Fibroblast of pulmonary artery (primary cell): Measurements from ENCODE around the gene SLC1A3.

Experiments used
- DNase-seq: peaks from one replicate; pipeline ENCODE4 v3.0.0-alpha.2; 2010; ENCODE audit warnings: low read depth
- H3K4me3 ChIP-seq: replicated peaks from 2 replicates; pipeline ENCODE4 v1.5.1; 2011; ENCODE audit warnings: low read depth, mild to moderate bottlenecking, control low read depth, low read length, moderate library complexity
- CTCF ChIP-seq: IDR thresholded peaks from 2 replicates; pipeline ENCODE4 v1.5.1; 2011; ENCODE audit warnings: mild to moderate bottlenecking, control low read depth, low read length, inconsistent platforms; ENCODE audit errors: missing control alignments

SLC1A3 gene

GRCh38 chr5:36606428-36607113 lies at the start of gene SLC1A3:
Gene SLC1A3 (plus strand): TSS chr5:36606606. CDS start chr5:36608424, 1,818 bp downstream.
- peak; percentile 78 for DNase-seq
- TF ChIP-seq CTCF: no peak
- H3K4me3 ChIP-seq: peak within 1 kb of the TSS; percentile 69

- H3K4me3 ChIP-seq: no peak overlapping the region
- TF ChIP-seq CTCF: no peak
- DNase-seq: no peak
Measured at GRCh38 chr5:36558641-36559040, 47.8 kb upstream of the SLC1A3 start.

- TF ChIP-seq CTCF: no peak
- no peak overlapping the region for H3K4me3 ChIP-seq
- no peak for DNase-seq
Measured at GRCh38 chr5:36561601-36562000, 44.8 kb upstream of the SLC1A3 start.

- no peak for TF ChIP-seq CTCF
- peak; percentile 72 for DNase-seq
- H3K4me3 ChIP-seq: no peak overlapping the region
Measured at GRCh38 chr5:36569491-36569890, 36.9 kb upstream of the SLC1A3 start.

- no peak for TF ChIP-seq CTCF
- no peak overlapping the region for H3K4me3 ChIP-seq
- DNase-seq: peak; percentile 86
Measured at GRCh38 chr5:36570301-36571095, 35.9 kb upstream of the SLC1A3 start.

- DNase-seq: no peak
- TF ChIP-seq CTCF: no peak
Measured at GRCh38 chr5:36571401-36572042, 34.9 kb upstream of the SLC1A3 start.

More at GRCh38 chr5:36571401-36572042, 34.9 kb upstream of the SLC1A3 start:
- no peak overlapping the region for H3K4me3 ChIP-seq
